Vagina (tissue), 2 donors: ENCODE data around the gene PHLDA2. TPM values are rescaled to one million over a fixed set of nuclear protein-coding genes. Genes with fewer than 3 reads are reported as not detected.

Source experiments
- DNase-seq, 2 donors: peaks; one replicate each; pipeline ENCODE4 v3.0.0-alpha.2; 2017; ENCODE audit errors: extremely low spot score in 2 of 2
- H3K27ac ChIP-seq: fragments of 200-600 bp; sonication (generic); one replicate; pipeline ENCODE4 v1.5.1; 2019
- H3K27me3 ChIP-seq: fragments of 200-600 bp; sonication (generic); one replicate; pipeline ENCODE4 v1.5.1; 2019
- H3K36me3 ChIP-seq, 2 donors: fragments of 200-600 bp; sonication (generic); one replicate each; pipeline ENCODE4 v1.5.1; 2017 to 2019
- H3K4me1 ChIP-seq: fragments of 200-600 bp; sonication (generic); one replicate; pipeline ENCODE4 v1.5.1; 2019
- H3K4me3 ChIP-seq, 2 donors: fragments of 200-600 bp; sonication (generic); 1 replicate in 1 of 2; 2 replicates in 1 of 2; pipeline ENCODE4 v1.5.1; 2016 to 2019
- H3K9me3 ChIP-seq: fragments of 200-600 bp; sonication (generic); one replicate; pipeline ENCODE4 v1.5.1; 2019
- CTCF ChIP-seq, 3 experiments: fragments of 450-650 bp in 2 of 3; fragments of 200-600 bp in 1 of 3; sonication (generic) in 1 of 3; IDR thresholded peaks; one replicate each; pipeline ENCODE4 v1.5.1; 2017 to 2019; ENCODE audit warnings: antibody characterized with exemption in 3 of 3, mild to moderate bottlenecking in 2 of 3, moderate library complexity in 2 of 3
- POLR2A ChIP-seq, 2 donors: fragments of 450-650 bp; IDR thresholded peaks; one replicate each; pipeline ENCODE4 v1.6.1; 2017; ENCODE audit warnings: antibody characterized with exemption in 2 of 2, mild to moderate bottlenecking in 2 of 2, moderate library complexity in 2 of 2
- POLR2AphosphoS5 ChIP-seq, 2 donors: sonication (generic); formaldehyde crosslinking; IDR thresholded peaks; one replicate each; pipeline ENCODE4 v1.9.0; 2017; ENCODE audit warnings: antibody characterized with exemption in 2 of 2, mild to moderate bottlenecking in 2 of 2, low read depth in 1 of 2; ENCODE audit not compliant: insufficient read depth in 1 of 2
- intact Hi-C: fragments of 100-400 bp; cut with DNase I; formaldehyde crosslinking; loops from one replicate; pipeline ENCODE4 v1.15.1; 2023
- total RNA-seq: library from RNA; depleted of rRNA; stranded (reverse); fragments of >200 nt; gene quantifications from one replicate; pipeline ENCODE4 v1.2.3, GENCODE V29; 2016

Gene PHLDA2
- total RNA-seq, 1 donor from 2014 or later = 43.5 TPM

- Histone ChIP-seq H3K27me3 (no peaks in the 10 kb centered on the region), H3K4me3 (no peak overlapping the region), H3K27ac (peak overlapping the region; percentile 18), H3K4me1 (peaks cover 39% of the 10 kb centered on the region), H3K36me3 (no peaks in the 10 kb centered on the region), H3K9me3 (no peaks in the 10 kb centered on the region)
- TF ChIP-seq POLR2A (IDR thresholded peaks at IDR 0.05) = no peak
- no peak for TF ChIP-seq CTCF (IDR thresholded peaks at IDR 0.05)
- no peak for TF ChIP-seq POLR2AphosphoS5 (IDR thresholded peaks at IDR 0.05; ENCODE audit: insufficient read depth in 1 of 2, low read depth in 1 of 2)
- intact Hi-C loops = no loop called here
- no peak for DNase-seq
These were observed 15.4 kb downstream of the PHLDA2 start for GRCh38 chr11:2913776-2914175.

DNA sequence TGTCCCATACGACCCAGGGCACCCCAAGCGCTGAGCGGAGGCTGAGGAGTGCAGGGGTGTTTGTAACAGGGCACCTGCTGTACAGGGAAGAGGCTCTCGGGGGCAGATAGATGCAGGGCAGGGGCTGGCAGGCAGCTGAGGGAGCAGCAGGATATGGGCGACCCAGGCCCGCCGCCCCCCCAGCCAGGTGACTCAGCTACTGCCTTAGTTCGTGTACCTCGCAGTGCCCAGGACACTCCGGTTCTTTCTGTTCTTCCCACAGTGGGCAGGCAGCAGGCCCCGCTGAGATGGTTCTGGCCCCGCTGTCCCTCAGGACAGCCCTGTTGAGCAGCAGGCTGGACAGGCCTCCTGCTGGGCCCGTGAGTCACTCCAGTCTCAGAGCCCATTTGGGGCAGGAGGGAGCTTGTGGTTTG, 16.2 kb downstream of the PHLDA2 start:
- Histone ChIP-seq H3K27me3 (no peaks in the 10 kb centered on the region), H3K9me3 (no peaks in the 10 kb centered on the region), H3K36me3 (no peaks in the 10 kb centered on the region), H3K4me1 (peaks cover 42% of the 10 kb centered on the region), H3K27ac (peak overlapping the region; percentile 18), H3K4me3 (no peak overlapping the region)
- DNase-seq = no peak
- intact Hi-C loops = no loop called here
- TF ChIP-seq POLR2A (IDR thresholded peaks at IDR 0.05) = no peak
- TF ChIP-seq CTCF (IDR thresholded peaks at IDR 0.05) = no peak
- no peak for TF ChIP-seq POLR2AphosphoS5 (IDR thresholded peaks at IDR 0.05; ENCODE audit: insufficient read depth in 1 of 2, low read depth in 1 of 2)

DNA sequence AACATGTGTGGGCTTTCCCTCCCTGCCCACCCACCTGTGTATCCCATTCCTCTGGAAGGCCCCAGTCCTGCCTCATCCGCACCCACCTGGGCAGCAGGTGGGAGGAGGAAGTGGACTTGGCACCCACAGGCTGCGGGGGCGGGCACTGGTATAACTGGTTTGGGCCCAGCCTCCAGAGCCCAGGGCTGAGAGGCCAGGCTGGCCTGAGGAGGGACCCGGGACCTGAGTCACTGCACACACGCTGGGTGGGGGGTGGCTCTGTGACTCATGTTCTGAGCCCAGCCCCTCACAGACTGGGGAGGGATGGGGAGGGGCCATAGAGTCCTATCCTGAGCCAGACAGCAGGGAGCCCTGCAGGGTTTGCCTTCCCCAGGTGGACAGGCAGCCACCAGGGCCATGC, 16.7 kb downstream of the PHLDA2 start:
- peak overlapping the region; percentile 18 for H3K27ac ChIP-seq
- peak; percentile 19 to 28 for TF ChIP-seq POLR2AphosphoS5 (IDR thresholded peaks at IDR 0.05; ENCODE audit: insufficient read depth in 1 of 2, low read depth in 1 of 2)
- TF ChIP-seq CTCF (IDR thresholded peaks at IDR 0.05) = no peak
- no peaks in the 10 kb centered on the region for H3K36me3 ChIP-seq
- H3K4me1 ChIP-seq = peaks cover 42% of the 10 kb centered on the region
- no peak for DNase-seq
- H3K27me3 ChIP-seq = no peaks in the 10 kb centered on the region
- intact Hi-C loops = no loop called here
- H3K4me3 ChIP-seq = no peak overlapping the region
- no peaks in the 10 kb centered on the region for H3K9me3 ChIP-seq

DNA sequence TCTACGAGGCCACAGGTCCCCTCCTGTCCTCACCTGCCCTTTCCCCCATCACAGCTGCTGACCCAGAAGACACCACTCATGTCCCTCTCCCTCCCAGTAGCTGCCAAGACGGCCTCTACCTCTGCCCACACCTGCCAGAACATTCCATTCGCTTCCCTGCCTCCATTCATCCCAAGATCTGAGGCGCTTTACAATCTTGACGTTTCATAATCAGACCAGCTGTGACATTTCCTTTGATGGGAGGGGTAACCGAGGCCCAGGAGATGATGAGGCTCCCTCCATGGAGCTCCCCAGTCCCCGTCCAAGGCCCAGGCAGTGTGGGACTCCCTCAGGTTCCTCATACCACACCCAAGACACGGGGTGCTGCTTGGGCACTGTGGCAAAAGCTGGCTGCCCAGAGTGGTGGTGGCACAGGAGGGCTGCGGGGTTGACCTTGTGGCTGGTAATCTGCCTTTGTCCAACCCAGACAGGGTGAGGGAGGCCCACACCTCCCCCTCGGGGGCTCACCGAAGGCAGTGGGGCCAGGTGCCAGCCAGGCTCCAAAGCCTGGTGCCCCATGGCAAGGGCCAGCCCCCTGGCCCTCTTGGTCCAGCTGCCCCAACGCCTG, 17.3 kb downstream of the PHLDA2 start:
- no peak for TF ChIP-seq CTCF (IDR thresholded peaks at IDR 0.05)
- no peak for TF ChIP-seq POLR2A (IDR thresholded peaks at IDR 0.05)
- TF ChIP-seq POLR2AphosphoS5 (IDR thresholded peaks at IDR 0.05; ENCODE audit: insufficient read depth in 1 of 2, low read depth in 1 of 2) = no peak
- Histone ChIP-seq H3K9me3 (no peaks in the 10 kb centered on the region), H3K27me3 (no peaks in the 10 kb centered on the region), H3K27ac (peak overlapping the region; percentile 18), H3K4me1 (peaks cover 42% of the 10 kb centered on the region), H3K4me3 (no peak overlapping the region), H3K36me3 (no peaks in the 10 kb centered on the region)
- no peak for DNase-seq
- intact Hi-C loops = no loop called here

DNA sequence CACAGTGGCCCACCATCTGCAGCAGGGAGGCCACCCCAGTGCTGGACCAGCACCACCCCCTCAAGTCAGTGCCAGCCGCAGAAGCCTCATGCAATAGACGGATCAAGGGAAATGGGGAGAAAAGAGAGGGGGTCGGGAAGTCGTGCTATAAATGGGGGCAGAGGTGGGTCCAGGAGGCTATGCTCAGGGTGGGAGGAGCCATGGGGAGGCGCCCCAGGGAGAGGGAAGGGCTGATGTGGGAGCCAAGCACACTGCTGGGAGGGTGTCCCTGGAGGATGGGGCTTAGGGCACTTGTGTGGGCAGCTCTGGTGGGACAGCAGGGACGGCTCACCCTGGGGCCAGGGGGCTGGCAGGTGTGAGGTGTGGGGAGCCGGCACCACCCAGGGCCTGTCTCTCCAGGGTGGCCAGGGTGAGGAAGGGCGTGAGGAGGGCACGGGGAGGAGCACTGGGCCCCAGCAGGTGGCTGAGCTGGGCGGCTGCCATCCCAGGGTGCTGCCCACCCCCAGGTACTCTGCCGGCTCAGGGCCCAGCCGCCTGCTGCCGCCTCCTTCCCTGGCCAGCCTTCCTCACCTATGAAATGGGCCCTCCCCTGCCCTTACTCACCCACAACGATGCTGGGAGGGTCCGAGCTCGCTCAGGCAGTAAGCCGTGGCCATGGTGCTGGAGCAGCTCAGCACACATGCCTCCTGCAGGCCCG, 18.0 kb downstream of the PHLDA2 start:
- H3K27ac ChIP-seq = no peak overlapping the region
- DNase-seq = no peak

More for the DNA sequence above, 18.0 kb downstream of the PHLDA2 start:
- intact Hi-C loops = no loop called here
- TF ChIP-seq CTCF (IDR thresholded peaks at IDR 0.05) = no peak
- peak in 1 of 2 donors; percentile 3 for TF ChIP-seq POLR2AphosphoS5 (IDR thresholded peaks at IDR 0.05; ENCODE audit: insufficient read depth in 1 of 2, low read depth in 1 of 2)
- TF ChIP-seq POLR2A (IDR thresholded peaks at IDR 0.05) = no peak
- no peaks in the 10 kb centered on the region for H3K27me3 ChIP-seq
- H3K4me1 ChIP-seq = peaks cover 42% of the 10 kb centered on the region
- no peaks in the 10 kb centered on the region for H3K36me3 ChIP-seq
- H3K4me3 ChIP-seq = no peak overlapping the region
- no peaks in the 10 kb centered on the region for H3K9me3 ChIP-seq
